ENCODE measurements around the gene FH.

DNA sequence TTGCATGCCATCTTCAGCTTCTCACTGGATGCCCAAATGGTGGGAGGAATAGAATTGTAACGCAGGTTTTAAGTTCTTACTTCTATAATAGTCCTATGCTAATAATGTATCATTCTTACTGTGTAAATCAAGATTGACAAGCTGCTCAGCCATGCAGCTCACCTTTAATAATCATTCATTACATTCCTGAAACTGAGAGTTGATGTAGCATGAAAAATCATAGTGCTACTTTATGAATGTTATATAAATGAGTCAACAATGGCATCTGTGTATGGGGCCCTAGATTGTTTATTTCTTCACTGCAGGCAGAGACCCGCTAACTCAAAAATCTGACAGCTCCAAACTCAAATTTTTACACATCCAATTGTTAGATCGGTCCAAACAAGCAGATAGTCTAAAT, 34.4 kb downstream of the FH start:
- no peak for TF ChIP-seq EP300 (IDR thresholded peaks at IDR 0.05)
- TF ChIP-seq POLR2A (IDR thresholded peaks at IDR 0.05; ENCODE audit: low read length): no peak
- TF ChIP-seq MAZ (IDR thresholded peaks at IDR 0.05; ENCODE audit: borderline replicate concordance, low read depth, low read length): no peak
- TF ChIP-seq, protein P1, sequence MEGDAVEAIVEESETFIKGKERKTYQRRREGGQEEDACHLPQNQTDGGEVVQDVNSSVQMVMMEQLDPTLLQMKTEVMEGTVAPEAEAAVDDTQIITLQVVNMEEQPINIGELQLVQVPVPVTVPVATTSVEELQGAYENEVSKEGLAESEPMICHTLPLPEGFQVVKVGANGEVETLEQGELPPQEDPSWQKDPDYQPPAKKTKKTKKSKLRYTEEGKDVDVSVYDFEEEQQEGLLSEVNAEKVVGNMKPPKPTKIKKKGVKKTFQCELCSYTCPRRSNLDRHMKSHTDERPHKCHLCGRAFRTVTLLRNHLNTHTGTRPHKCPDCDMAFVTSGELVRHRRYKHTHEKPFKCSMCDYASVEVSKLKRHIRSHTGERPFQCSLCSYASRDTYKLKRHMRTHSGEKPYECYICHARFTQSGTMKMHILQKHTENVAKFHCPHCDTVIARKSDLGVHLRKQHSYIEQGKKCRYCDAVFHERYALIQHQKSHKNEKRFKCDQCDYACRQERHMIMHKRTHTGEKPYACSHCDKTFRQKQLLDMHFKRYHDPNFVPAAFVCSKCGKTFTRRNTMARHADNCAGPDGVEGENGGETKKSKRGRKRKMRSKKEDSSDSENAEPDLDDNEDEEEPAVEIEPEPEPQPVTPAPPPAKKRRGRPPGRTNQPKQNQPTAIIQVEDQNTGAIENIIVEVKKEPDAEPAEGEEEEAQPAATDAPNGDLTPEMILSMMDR (IDR thresholded peaks at IDR 0.05): no peak
